NCI-H1930 (cell line): ENCODE data around the gene FBXL2.

Experiments
- DNase-seq, 2 experiments: peaks; one replicate each; lab custom pipeline; 2025; lab: John Stamatoyannopoulos, UW

The FBXL2 gene, protein sequence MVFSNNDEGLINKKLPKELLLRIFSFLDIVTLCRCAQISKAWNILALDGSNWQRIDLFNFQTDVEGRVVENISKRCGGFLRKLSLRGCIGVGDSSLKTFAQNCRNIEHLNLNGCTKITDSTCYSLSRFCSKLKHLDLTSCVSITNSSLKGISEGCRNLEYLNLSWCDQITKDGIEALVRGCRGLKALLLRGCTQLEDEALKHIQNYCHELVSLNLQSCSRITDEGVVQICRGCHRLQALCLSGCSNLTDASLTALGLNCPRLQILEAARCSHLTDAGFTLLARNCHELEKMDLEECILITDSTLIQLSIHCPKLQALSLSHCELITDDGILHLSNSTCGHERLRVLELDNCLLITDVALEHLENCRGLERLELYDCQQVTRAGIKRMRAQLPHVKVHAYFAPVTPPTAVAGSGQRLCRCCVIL

DNA sequence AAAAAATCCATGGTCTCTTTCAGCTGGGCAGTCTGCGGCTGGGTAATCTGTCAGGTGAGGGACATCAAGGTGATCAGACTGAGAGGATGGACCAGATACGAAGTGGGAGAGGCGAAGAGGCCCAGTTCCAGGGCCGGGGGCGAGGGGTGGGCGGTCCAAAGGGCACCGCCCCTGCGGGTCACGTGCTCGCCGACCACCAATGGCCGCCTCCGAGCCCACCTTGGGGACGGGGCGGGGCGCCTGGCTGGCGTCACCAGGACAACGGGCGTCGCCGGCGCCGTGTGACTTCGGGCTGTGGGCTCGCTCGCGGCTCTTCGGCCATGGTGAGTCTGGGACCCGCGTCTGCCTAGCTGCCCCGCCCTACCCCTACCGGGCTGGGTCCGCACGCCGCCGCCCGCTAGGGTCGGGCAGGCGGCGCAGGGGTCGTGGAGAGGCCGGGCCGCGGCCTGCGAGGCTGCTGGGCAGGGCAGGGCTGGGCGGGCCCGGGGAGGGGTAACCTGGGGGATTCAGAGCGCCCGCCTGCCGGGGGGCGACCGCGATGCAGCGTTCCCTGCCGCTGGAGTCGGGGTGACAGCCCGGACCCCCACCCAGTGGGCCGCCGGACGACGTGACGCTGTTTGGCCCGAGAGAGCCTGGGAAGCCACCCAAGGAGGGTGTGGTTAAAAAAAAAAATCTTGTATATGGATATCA lies at the start of gene FBXL2:
Gene FBXL2, plus strand, starts transcription at position 250 of the 690 bp plus-strand sequence. Its CDS starts 71 bp downstream, at position 321.
- DNase-seq, result peak; percentile 71 to 75

DNA sequence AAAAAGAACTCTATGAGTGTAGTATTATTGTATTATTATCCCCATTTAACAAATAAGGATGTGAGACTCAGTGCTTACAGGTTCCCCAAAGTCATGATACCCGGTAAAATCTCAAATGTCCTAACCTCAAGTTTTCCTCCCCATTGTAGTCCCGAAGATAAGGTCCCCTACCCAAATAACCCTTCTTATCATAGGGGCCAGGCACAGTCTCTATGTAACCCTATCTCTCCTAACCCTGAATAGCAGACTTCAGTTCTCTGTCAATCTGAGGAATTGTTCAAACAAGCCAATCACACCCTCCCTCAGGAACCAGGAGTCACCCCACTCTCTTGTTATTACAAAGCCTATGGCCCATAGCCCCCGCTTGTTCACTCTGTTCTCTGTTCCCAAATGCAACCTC lies 48.2 kb upstream of the FBXL2 start:
- no peak for DNase-seq

DNA sequence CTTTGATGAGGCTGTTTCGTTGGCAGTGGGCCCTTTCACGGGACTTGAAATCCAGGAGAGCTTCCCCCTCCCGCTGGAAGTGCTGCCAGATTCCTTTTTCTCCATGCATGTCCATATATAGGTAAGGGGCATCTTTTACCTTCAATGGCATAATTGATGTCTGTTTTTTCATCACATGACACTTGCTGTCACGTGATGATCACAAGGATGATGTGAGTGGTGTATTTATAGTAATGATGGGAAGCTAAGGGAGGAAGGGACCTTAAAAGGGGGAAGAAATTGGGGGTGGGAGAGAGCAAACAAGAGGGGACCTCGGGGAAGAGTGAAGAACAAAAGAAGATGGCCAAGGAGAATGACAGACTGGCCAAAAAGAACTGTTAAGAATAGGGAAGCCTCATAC lies 47.3 kb upstream of the FBXL2 start:
- no peak for DNase-seq

DNA sequence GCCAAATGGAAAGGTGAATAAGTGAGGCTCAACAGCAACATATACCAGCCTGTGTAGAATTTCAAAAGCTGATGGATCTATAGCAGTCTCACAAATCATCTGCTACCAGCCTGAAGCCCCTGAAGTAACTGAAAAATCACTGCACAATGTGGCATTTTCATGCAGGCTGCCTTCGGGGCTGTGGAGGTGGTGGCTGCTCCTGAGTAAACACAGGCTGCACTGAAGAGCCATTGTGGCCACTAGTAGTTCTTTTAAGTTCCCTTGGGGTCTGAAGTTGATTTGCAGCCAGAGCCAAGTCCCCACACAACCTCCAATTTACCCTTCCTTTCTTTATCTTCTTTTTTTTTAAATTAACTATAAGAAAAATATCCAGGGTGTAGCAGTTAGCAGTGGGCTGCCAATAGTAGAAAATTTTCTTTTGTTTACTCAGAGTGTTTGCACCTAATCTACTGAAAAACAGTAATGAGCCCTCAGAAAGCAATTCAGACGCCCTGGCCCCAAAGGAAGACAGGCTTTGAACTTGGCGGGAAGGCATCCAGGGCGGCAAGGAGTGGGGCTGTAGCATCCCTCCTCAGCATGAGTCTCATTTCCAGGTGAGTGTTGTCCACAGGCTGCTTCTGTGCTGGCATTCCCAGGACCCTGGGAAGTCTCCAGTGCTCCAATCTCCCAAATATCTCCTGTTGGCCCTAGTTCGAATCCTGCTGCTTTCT lies 45.3 kb upstream of the FBXL2 start:
- no peak for DNase-seq

DNA sequence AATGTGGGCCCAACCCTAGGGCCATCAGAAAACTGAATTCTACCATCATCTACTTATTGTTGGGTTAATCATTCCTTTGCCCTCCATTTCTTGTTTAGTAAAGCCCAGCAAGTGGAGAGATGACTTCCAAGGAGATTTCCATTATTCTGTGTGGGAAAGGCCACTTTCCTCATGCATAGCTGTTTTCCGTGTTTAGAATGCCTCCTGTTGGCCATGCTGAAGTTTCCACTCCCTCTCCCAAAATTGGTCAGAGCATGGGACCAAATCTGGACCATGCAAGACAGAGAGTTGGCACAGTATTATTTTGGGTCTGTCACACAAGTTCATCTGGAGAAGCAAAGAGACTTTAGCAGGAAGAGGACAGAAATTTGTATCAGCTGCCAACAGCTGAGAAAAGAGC lies 43.4 kb upstream of the FBXL2 start:
- no peak for DNase-seq

DNA sequence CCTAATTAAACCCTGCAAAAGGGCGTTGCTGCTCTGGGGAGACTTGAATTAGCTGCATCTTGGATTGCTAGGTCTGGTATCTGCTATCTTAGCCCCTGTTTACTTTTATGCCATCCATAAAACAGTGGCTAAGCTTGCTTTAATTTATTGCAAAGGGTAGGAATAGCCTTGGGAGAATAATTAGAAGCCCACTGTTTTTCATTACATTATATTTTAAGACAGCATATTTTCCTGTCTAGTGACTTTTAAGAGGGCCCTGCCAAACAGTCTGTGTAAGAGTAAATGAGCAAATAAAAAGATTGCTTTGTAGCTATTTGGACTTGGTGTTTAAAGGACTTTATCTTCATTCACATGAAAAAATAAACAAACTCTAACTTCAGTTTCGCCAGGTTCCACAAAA lies 41.2 kb upstream of the FBXL2 start:
- no peak for DNase-seq

DNA sequence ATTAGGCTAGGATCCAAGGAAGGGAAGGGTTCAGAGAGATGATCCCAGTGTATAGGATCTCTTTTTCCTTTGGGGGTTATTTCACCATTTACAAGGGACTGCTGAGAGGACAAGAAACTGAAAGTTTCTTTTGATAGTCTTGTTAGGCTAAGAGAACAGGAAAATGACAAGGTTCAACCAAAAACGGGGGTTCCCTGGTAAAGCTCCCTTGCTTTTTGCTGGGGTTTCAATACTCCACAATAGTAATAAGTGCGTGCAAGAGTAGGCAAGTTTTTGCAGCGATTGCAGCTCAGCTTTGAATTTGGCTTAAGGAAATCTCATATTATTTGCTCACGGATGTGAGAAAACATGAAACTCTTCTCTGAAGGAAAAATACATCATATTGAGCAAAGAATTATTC lies 39.8 kb upstream of the FBXL2 start:
- no peak for DNase-seq

DNA sequence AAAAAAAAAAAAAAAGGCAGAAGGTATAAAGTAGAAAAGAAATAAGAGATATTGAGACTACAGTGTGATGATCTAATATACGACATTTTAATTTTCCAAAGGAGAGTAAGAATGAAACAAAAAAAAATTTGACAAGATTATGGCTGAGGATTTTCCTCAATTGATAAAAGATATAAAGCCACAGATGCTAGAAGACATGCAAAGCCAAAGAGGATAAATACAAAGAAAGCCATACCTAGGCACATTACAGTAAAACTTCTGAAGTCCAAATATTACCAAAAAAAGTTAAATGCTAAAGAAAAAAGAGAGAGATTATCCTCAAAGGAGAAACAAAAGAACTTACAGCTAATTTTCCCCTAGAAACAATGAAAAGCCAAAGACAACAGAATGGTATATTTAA lies 38.3 kb upstream of the FBXL2 start:
- no peak for DNase-seq

DNA sequence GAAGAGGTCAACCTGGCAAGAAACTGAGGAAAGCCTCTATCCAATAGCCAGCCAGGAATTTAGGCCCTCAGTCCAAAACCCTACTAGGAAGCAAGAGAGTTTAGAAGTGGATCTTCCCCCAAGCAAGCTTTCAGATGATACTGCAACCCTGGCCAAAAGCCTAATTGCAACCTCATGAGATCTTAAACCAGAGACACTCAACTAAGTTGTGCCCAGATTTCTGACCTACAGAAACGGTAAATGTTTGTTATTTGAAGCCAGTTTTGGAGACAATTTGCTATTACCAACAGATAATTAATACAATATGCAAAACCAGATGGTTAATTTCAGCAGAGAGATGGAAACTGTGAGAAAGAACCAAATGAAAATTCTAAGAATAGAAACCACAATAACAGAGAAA lies 37.0 kb upstream of the FBXL2 start:
- no peak for DNase-seq

DNA sequence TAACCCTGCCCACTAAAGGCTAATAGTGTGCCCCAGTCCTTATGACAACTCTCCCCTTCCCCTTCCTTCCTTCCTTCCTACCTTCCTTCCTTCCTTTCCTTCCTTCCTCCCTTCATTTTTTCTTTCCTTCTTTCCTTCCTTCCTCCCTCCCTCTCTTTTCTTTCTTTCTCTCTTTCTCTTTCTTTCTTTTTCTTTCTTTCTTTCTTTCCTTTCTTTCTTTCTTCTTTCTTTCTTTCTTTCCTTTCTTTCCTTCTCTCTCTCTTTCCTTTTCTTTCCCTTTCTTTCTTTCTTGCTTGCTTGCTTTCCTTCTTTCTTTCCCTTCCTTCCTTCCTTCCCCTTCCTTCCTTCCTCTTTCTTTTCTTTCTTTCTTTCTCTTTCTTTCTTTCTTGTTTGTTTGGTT lies 30.5 kb upstream of the FBXL2 start:
- no peak for DNase-seq

DNA sequence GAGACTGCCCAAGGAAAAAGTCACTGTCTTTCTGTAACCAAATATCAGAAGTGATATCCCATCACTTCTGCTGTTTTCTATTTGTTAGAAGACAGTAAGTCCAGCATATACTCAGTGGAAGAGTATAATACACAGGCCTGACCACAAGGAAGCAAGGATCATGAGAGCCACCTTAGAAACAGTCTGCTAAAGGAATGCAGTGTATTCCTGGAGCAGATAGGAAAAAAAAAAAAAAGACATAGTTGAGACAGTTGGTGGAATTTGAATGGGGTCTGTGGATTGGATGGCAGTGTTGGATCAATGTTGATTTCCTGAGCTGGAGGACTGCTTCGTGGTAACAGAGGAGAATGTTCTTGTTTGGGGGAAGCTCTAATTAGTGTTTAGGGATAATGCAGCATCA lies 26.5 kb upstream of the FBXL2 start:
- DNase-seq, result no peak

DNA sequence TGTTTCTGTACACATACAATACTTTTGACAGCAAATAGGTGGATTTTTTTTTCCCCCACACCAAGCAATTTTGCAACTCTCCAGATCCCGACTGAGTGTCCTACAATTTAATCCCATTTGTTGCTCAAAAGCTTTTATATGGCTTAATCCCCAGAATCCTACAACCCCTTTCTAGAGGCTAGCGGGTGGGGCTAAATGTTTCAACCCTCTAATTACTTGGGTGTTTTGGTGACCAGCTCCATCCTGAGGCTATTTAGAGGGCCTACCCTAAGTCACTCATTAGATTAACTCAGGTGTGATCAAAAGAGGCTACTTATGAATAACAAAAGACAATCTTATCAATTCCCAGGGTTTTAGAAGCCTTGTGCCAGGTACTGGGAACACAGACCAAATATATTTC lies 21.0 kb upstream of the FBXL2 start:
- no peak for DNase-seq

DNA sequence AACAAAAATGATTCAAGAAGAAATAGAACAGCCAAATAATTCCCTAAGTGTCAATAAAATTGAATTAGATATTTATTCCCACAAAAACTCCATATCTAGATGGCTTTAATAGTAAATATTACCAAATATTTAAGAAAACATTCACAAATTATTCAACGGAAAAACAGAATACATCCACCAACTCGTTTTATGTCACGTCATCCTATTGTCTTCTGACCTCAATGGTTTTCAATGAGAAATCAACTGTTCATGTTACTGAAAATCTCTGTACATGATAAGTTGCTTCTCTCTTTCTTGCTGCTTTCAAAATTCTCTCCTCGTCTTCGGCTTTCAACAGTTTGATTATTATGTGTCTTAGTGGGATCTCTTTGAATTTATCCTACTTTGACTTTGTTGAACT lies 17.1 kb upstream of the FBXL2 start:
- no peak for DNase-seq

DNA sequence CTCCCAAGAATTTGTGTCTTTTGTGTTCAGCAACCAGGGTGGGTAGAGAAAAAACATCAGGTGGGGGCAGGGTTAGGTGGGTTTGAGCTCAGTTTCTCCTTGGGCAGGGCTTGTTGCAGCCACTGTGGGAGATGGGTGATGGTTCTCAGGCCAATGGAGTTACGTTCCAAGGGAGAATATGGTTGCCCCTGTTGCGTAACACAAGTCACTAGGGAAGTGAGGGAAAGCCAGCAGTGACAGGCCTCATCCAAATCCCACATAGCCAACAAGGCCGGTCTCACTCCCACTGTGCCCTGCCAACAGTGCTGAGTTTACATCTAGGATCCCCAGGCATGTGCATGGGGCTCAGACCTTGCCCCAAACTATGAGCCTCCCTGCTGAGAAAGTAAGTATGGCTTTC lies 7.9 kb upstream of the FBXL2 start:
- no peak for DNase-seq

DNA sequence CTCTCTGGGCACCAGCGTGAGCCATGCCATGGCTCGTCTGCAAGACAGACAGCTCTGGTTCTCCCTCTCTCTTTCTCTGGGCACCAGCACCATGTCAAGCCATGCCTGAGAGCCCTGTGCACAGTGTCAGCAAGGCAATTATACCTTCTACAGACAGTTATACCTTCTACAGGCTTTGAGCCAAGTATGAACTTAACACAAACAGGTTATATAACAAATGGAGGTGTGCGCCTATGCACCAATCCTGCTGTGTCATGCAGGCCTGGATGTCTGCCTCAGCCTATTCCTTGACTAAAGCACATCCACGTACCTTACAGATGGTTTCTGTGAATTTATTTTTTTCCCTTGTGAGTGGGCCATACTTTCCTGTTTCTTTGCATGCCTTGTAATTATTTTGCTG lies 5.9 kb upstream of the FBXL2 start:
- DNase-seq, result no peak

DNA sequence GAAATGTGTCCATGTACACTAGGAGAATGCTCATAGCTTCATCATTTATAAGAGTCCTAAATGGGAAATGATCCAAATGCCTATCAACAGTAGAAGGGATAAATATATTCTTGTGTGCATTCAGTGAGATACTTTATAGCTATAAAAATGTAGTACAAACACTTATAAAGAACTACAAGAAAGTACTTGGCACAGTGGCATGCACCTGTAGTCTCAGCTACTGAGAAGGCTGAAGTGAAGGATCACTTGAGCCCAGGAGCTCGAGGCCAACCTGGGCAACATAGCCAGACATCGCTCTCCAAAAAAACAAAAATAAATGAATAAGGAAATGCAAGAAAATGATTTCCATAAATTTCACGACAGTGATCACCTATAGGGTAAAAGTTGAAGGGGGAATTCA lies 3.6 kb upstream of the FBXL2 start:
- no peak for DNase-seq

DNA sequence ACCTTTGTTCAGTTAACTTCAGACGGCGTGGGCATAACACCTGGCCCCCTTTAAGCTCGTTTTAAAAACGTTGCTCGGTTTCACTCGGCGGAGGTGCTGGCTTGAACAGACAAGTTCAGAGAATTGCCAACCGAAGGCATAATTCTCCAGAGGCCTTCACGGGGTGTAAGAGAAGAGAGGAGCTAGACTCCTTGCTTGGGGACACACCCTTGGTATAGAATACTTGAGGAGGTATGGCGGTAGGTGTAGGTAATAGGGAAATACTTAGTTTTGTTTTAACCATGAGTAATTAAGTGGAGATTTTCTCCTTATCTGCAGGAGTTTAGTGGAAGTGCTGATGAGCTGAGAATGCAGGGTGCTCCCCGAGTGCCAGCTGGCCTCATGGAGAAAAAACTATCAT lies 921 bp downstream of the FBXL2 start:
- no peak for DNase-seq

DNA sequence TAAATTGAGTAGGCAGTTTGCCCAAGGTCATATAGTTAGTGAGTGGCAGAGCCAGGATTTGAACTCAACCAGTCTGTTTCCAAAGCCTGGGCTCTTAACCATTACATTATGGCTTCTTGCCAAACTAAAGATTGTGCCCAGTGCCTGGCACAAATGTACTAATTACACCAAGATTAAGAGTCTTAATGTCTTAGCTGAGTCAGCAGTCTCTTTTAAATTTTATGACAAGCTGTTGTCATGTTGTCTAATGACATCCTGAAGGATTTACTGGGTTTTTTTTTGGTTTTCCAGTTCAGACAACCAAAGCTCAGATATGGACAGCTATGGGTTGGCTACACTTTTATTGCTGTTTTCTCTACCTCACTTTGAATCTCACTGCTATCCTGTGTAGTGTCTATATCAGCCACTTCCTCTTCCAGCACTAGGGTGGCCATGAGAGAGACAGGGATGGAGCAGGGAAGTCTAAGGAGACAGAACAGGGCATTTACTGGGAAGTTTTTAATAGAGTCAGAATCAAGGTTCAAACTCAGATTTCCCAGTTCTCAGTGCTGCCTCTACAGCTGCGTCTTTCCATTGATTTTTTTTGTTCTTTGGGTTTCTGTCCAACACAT lies 10.5 kb downstream of the FBXL2 start:
- DNase-seq, result no peak

DNA sequence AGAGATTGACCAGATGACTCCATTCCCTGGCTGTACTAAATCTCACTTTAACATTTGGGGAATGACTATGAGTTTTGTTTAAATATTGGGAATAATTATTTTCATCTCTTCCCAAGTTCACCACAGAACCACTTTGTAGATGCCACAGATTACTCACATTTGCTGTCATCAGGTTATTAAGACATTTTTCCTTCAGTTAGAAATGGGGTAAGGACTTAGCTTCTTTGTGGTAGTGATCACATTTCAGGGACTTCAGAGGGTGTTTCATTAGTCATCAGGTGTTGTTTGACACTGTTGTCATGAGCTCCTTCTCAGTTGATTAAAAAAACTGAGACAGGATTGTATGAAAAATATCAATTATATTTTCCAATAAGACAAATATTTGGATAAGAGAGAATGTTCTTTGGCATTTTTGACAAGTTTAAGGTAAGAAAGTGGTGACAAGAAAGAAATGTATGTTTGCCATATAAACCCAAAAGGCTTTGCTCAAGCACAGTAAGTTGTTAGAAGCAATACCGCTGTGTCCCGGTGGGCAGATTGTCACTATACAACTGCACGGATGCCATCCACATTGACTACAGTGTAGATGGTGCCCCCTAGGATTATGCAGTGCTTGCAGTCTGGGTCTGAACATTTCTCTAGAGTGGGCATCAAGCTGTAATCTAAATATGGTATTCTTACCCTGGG lies 22.3 kb downstream of the FBXL2 start:
- no peak for DNase-seq

DNA sequence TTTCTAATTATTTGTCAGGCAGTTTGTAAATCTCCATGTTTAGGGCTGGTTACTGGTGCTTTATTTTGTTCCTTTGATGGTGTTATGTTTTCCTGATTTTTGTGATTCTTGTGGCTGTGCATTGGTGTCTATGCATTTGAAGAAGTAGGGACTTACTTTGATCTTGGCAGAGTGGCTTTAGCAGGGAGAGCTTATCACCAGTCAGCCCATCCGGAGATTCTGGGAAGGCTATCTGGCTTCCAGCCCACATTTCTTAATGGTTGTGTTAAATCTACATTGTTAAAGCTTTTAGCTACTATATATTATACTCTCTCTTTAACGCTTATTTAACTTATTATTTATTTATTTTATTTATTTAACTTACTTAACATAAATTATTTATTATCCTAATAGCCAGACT lies 35.1 kb downstream of the FBXL2 start:
- DNase-seq, result no peak

DNA sequence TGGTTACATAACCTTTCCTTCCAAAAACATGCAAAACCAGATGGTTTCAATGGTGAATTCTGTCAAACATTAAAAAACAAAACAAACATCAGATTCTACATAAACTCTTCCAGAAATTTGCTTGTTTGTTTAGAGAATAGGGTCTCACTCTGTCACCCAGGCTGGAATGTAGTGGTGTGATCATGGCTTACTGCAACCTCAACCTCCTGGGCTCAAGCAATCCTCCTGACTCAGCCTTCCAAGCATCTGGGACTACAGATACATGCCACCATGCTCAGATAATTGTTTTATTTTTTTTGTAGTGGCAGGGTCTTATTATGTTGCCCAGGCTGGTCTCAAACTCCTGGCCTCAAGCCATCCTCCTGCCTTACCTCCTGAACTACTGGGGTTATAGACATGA lies 36.1 kb downstream of the FBXL2 start:
- no peak for DNase-seq

DNA sequence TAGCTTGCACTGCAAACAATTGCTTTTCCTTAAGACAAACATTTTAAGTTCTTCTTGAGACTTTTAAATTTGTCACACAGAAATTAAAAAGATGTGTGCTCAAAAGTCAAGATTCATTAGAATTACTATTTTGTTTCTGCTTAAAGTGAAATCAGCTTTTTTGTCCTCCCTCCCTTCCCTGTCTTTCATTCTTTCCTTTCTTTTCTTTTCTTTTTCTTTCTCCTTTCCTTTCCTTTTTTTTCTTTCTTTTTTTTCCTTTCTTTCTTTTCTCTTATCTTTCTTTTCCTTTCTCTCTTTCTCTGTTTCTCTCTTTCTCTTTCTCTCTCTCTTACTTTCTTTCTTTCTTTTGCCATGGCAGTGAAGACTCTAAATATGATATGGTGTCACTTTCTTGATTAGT lies 37.8 kb downstream of the FBXL2 start:
- DNase-seq, result no peak
